NCI-H1092 treated with DMSO at 0.1 percent for 48 hours (cell line): ENCODE measurements around the gene PEX14.
"Not testable (repeated sequence)": the region's sequence is repeated elsewhere in the genome, so short reads cannot be mapped to it uniquely, and the experiment has no call there.

Source experiments
- DNase-seq: peaks from one replicate; lab custom pipeline; 2025; lab: John Stamatoyannopoulos, UW

PEX14 gene

DNA sequence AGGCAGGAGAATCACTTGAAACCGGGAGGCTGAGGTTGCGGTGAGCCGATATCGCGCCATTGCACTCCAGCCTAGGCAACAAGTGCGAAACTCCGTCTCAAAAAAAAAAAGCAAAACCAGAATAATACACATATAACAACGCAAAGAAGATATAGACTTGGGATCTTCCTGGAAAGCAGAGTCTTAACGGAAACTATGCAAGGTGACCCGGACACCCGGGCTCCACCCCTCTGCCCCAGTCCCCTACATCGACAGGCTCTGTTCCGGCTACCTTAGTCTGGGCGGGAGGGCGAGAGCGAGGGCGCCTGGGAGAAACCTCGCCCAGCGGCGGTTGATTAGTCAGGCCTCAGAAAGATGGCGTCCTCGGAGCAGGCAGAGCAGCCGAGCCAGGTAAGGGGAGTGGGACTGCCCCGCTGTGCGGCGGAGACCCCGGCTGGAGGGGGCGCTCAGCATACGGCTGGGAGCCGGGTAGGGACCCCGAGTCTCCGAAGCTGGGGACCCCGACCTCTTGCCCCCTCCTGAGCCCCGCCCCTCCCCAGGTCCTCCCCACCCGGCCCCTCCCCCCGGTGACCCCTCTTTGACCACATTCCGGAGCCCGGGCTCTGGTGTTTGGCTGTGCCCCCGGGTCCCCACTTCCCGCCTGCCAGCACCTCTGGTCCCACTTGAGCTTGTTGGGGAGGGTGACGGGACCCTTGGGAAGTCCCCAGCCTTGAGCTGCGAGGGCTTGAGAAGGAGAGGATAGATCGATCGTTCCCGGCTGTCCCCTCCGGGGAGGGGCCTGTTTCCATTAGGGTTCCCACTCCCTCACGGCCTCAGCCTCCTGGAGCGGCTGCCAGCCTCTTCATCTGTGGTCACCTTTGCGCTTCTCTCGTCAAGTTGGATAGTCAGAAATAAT is at the start of gene PEX14:
Gene PEX14 (plus strand): TSS at position 338 of the 895 bp plus-strand sequence. CDS start 17 bp downstream, at position 355.
- DNase-seq: peak; percentile 93

- DNase-seq: not testable (repeated sequence)
Observed at GRCh38 chr1:10425826-10426534, 48.8 kb upstream of the PEX14 start.

DNA sequence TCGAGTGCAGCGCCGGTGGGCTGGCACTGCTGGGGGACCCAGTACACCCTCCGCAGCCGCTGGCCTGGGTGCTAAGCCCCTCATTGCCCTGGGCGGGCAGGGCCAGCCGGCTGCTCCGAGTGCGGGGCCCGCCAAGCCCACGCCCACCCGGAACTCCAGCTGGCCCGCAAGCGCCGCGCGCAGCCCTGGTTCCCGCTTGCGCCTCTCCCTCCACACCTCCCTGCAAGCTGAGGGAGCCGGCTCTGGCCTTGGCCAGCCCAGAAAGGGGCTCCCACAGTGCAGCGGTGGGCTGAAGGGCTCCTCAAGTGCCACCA is 48.3 kb upstream of the PEX14 start:
- not testable (repeated sequence) for DNase-seq

GRCh38 chr1:10428984-10429383 is 45.8 kb upstream of the PEX14 start:
- no peak for DNase-seq

DNA sequence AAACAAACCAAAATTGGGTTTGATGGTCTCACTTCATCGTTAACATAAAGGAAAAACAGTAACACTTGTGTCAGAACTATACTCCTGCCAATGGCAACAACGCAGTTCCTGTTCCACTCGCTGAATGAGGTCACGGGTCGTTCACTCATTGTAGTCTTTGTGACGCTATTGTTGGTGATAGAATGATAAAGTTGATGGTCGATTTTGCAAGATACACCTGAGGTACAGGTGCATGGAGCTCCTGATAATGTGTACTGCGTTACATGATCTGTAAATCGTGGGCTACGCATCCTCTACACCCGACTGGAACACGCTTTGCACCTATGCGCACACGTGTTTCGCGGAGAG is 44.9 kb upstream of the PEX14 start:
- no peak for DNase-seq

DNA sequence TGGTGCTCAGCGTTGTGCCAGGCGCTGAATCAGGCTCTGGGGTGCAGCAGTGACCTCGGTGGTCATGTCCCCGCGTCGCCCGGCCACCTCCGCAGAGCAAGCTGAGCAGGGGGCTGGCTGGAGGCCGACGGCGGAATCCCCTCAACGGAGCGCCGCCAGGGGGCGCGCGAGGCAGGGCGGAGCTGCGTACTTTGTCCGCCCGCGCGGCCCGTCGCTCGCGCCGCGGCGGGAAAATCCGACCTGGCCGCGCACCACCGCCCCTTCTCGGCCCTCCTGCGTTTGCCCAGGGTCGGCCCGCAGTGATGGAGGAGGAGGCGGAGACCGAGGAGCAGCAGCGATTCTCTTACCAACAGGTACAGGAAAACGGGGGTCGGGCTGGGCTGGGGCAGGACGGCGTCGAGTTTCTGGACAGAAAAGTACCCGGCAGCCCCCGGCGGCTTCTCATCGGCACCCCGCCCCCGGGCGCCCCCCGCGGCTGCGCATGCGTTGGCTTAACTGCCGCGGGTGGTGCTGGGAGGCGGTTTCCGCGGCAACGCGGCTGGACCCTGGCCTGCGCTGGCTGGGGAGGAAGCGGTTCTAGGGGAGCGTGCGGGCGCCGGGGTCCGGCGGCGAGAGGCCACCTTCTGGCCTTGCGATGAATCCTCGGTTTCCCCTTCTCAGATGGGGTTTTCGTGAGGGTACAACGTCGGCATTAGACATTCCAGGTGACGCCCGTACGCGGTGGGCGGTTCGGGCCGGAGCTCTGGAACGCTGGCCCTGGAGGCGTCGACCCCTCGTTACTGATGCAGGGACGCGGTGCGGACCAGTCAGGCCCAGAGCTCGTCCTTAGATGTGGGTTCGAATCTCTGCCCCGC is 44.3 kb upstream of the PEX14 start, which contains the start of gene CENPS:
Gene CENPS (plus strand): TSS at position 218 of the 854 bp plus-strand sequence. CDS start 85 bp downstream, at position 303.
- peak; percentile 95 for DNase-seq

- no peak for DNase-seq
Observed at GRCh38 chr1:10431070-10431730, 43.5 kb upstream of the PEX14 start.

DNA sequence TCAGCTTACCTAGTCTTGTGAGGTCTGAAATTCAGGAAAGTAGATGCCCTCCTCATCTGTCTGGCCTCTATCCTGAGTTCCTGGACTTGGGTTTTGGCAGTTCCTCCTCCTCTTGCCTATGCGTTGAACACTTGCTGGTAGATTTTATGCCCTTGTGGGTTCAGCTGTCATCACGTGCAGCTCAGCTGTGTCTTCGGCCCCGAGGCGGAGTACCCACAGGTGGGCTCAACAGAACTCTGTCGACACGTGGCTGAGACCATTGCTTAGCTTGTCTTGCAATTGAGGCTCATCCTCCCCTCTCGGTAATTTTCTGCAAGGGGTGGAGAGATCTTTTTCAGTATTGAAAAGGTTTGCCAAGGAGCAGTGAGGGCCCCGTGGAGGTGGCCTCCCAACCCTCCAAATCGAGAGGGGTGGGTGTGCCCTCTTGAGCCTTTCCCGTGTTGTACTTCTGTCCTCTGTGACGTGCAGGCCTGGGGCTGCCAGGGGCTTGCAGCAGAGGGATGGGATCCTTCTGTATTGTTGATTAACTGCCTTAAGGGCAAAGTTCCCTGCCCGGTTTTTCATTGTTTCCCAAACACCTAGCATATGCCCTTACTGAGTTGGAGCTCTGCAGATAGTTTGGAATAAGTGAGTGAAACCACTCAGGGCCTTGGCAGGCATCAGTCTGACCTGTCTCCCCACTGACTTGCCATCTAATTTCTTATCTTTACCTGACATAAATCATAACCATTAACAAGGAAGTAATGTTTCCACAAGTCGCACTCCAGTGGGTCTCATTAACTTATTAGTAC is 41.6 kb upstream of the PEX14 start:
- DNase-seq: no peak

GRCh38 chr1:10433790-10434189 is 41.0 kb upstream of the PEX14 start:
- no peak for DNase-seq

DNA sequence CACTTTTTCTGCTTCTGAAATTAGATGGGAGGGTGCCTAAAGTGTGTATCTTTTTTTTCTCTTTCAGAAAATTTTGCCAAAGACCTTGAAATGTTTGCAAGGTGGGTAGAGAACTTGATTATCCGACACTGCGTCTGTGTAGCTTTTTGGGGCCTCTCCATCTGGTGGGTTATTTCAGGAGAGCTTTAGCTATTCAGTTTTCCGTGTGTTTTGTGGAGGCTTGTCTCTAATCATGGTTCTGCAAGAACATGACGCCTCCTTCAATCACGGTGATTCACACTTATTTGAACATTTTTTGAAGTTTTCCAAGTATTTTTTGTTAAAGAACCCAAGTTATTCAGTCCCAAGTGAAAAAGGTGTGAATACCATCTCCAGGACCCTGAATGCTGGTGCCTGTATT is 40.2 kb upstream of the PEX14 start:
- DNase-seq: no peak

DNA sequence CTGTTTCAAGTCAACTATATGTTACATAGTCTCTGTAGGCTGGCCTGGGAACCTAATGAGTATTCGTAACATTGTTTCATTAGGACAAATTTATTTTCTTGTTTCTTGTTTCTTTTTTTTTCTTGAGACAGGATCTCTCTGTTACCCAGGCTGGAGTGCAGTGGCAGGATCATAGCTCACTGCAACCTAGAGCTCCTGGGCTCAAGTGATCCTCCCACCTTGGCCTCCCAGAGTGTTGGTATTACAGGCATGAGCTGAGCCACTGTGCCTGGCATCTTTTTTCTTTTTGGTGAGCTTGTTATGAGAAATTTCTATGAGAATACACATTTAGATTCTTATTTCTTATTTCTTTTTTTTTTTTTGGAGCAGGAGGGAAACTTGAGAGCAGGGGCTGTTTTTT is 37.7 kb upstream of the PEX14 start:
- DNase-seq: no peak

DNA sequence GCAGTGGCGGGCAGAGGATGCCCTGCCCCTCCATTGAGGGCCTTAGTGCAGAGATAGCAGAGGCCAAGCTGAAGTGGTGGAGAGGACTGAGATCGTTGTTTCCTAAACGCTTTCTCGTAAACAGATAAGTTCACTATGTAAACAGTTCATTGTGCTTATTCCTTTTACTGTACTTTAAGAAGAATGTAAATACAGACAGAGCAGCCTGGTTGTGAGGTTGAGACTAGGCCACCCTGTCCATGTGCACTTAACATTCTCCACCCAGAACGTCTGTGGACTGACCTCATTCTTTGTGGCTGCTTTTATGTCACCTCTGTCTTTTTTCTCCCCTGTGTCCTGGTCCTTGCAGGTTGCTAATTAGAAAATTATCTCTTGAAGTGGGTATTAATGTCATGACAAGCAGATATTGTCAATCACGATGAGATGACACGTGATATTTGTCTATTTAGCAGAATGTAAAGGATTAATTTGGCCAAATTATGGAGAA is 36.0 kb upstream of the PEX14 start:
- no peak for DNase-seq

DNA sequence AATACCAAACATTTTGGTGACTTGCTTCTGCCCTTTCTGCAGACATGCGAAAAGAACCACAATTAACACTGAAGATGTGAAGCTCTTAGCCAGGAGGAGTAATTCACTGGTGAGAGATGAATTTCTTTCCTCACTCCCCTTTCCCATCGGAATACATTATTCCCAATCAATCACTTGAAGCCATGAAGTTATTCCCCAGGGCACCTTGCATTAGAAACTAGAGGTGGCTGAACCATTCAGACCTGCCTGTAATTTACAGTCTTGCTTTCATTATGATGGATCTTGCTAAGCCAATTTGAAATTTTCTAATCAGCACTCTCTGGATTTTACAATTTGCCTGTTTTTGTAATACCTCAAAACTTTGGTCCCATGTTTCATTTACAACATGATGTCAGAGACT is 34.4 kb upstream of the PEX14 start:
- DNase-seq: no peak

DNA sequence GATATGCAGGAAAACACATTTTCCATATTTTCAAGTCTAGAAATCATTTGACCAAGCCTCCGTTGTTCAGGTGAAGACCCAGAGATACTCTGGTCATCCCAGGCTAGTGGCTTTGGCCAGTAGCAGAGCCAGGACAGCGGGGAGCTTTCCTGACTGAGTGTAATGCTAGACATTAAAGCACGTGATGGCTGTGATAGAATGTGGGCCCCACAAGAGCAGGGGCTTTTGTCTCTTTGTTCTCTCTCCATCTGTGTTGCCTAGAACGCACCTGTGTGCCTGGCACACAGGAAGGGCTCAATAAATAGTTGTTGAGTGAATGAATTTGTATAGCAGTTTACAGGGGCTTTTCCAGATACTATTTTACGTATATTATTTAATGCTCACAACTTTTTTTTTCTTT is 34.0 kb upstream of the PEX14 start:
- no peak for DNase-seq

GRCh38 chr1:10444248-10444647 is 30.5 kb upstream of the PEX14 start:
- DNase-seq: no peak

DNA sequence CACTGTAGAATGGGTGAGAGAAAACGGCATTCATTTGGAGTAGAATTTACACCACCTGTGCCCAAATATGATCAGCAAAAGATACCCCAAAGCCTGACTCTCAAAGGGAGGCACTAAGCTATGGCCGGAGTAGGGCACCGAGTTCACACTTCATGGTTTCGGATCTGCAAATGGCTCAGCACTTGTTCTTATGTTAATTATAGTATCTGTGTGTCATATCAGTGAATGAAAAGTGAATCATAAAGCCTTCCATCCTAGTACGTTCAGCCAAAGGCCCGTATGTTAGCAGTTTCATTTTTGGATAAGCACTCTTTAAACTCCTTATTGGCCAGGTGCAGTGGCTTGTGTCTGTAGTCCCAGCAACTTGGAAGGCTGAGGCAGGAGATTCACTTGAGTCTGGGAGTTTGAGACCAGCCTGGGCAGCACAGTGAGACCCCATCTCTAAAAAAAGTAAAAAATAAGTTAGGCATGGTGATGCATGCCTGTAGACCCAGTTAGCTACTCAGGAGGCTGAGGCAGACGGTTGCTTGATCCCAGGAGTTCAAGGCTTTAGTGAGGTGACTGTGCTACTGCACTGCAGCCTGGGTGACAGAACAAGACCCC is 29.9 kb upstream of the PEX14 start:
- no peak for DNase-seq

DNA sequence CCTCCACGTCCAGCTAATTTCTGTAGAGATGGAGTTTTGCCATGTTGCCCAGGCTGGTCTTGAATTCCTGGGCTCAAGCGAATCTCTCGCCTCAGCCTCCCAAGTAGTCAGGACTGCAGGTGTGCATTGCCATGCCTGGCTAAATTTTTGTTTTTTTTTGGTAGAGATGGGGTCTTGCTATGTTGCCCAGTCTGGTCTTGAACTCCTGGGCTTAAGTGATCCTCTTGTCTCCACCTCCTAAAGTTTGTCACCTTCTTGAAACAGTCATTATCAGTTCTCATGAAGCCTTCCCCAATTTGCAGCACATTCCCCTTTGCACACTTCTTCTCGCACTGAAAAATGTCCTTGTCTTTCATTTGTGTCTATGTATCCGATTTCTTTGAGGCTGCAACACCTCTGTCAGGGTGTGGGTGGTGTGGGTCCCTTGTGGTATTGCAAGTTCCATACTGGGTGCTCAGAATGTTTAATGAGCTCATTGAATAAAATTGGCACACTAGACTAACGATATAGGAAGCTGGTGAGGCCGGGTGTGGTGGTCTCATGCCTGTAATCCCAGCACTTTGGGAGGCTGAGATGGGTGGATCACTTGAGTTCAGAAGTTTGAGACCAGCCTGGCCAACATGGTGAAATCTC is 27.8 kb upstream of the PEX14 start:
- DNase-seq: no peak

GRCh38 chr1:10449751-10450150 is 25.0 kb upstream of the PEX14 start, which contains the start of gene CORT:
CORT (plus strand) TSS chr1:10450031; CDS start chr1:10450224, 193 bp downstream.
- no peak for DNase-seq

GRCh38 chr1:10450156-10450814 is 24.5 kb upstream of the PEX14 start:
- no peak for DNase-seq
